Activated CD4-positive, alpha-beta T cell treated with anti-CD3 and anti-CD28 coated beads, Interleukin-2, amount 50 U/mL, for 24 hours (primary cell): ENCODE results near the gene SMG6.
"Not testable (repeated sequence)": the region's sequence is repeated elsewhere in the genome, so short reads cannot be mapped to it uniquely, and the experiment has no call there.

Experiments
- DNase-seq, 2 donors: peaks; one replicate each; pipeline ENCODE4 v3.0.0-alpha.2; 2020; ENCODE audit warnings: low read depth in 1 of 2, low spot score in 1 of 2

The SMG6 gene

DNA sequence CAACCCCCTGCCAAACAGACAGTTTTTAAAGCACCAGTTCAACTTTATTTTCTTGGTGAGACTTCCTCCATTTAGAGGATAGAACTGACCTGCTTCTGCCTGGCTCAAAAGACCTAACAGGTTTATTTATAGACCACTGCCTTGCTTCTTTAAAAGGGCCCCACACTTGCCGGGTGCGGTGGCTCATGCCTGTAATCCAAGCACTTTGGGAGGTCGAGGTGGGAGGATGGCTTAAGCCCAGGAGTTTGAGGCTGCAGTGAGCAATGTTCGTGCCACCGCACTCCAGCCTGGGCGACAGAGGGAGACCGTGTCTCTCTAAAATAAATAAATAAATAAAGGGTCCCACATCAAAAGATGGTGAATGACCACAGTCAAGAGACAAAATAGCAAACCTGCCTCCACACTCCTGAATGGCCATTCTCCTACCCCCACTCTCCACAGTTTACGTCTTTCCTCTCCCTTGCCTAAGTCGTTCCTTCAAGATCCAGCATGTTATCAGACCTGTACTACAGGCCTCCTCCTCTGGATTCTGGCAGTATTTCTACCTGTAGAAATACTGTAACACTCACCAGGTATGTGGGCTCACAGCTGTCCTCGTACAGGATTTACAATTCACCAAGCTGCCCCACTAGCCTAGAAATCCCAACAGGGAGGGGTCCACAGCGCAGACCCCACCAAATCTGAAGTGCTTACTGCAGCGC is 95.6 kb downstream of the SMG6 start:
- no peak for DNase-seq

- DNase-seq = no peak
Observed at GRCh38 chr17:2204393-2204792, 99.2 kb downstream of the SMG6 start.

DNA sequence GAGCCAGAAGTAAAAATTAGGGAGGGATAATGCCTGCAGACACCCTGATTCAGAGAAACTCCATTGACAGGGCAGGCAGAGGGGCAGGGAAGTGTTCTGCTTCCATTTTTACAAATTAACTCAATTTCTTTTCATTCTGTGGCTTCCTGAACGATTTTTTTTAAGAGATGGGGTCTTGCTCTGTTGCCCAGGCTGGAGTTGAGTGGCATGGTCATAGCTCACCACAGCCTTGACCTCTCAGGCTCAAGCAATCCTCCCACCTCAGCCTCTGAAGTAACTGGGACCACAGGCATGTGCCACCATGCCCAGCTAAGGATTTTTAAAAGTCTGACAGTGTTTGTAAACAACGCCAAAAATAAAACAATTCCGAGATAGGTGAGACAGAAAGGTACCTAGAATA is 99.8 kb downstream of the SMG6 start:
- no peak for DNase-seq

DNA sequence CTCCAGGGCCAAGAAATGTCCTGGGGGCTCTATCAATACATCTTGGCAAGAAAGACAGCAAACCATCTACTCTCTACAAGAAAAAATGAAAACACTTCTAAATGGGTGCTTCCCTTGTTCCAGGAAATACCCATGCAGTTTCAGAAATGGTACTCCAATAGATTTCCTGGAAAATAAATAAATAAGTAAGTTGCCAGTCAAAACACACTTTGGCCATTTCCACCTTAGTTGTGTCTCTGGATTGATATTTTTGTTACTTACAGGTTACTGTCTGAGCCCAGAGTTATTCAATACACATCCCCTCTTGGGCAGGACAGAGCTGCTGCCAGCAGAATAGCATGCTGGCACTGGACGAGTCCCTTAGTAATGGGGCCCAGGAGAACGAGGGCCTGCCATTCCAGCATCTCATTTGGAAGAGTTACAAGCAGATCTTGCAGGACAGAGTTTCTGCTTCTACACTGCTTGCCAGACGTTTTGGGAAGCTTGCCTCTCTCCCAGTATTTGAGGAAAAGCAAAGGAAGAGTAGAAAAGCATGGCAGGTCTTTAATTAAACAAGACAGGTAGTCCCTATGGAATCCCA is 100.5 kb downstream of the SMG6 start:
- no peak for DNase-seq

- no peak for DNase-seq
Observed at GRCh38 chr17:2202302-2202995, 101.1 kb downstream of the SMG6 start.

GRCh38 chr17:2199386-2199785 is 104.2 kb downstream of the SMG6 start:
- DNase-seq = not testable (repeated sequence)

DNA sequence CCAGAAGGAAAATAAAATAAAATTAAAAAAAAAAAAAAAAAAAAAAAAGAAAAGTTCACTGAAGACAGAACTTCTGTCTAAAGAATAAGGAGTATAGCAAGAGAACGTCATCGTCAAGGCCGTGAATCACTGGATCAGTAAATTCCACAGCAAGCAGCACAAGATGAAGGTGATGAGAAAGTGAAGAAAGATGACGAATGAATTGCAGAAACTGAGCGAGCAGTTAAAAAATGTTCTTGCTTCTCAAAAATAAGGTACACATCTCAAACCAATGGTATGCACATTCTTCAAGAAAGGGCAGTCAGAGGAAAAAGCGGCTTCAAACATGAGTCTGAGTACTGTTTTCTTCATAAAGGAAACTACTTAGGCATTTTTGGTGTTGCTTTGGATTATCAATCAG is 104.7 kb downstream of the SMG6 start:
- no peak for DNase-seq

- DNase-seq = no peak
Observed at GRCh38 chr17:2197271-2197670, 106.3 kb downstream of the SMG6 start.

DNA sequence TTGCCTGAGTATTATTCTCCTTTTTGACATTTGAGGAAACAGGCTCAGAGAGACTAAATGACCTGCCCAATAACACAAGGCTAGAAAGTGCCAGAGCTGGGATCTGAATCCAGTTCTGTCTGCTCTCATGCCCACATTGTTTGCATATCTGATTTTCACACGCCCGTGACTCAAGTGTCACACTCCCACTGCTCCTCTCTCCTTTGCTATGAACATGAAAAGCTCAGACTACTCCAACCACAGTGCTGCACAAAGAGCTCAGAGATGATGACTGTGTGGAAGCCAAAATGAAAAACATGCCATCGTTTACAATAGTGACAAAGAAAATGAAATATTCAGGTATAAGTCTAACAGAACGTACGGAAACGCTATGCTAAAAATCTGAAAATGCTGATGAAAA is 107.9 kb downstream of the SMG6 start:
- DNase-seq = peak; percentile 20 to 66

- no peak for DNase-seq
Observed at GRCh38 chr17:2194889-2195335, 108.7 kb downstream of the SMG6 start.

- peak in 1 of 2 donors; percentile 55 for DNase-seq
Observed at GRCh38 chr17:2192367-2193057, 111.1 kb downstream of the SMG6 start.

DNA sequence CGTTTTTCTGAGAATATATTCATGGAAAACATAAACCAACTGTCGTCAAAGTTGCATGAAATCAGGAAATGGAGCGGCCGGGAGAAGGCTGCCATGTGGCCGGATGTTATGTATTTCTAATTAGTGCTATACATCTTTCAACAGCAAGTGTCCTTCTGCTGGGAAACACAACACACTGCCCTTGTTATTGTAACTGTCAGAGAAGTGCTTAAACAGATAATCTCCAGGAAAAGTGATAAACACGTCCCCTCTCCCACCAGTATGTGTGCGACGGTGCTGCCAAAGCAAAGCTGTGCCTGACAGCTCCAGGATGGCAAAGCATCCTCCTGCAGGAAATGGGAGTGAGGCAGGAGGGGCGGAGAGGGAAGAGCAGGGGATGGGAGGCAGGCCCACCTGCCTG is 111.8 kb downstream of the SMG6 start:
- no peak for DNase-seq

GRCh38 chr17:2191227-2191626 is 112.4 kb downstream of the SMG6 start:
- DNase-seq = no peak

- DNase-seq = no peak
Observed at GRCh38 chr17:2190014-2190413, 113.6 kb downstream of the SMG6 start.

DNA sequence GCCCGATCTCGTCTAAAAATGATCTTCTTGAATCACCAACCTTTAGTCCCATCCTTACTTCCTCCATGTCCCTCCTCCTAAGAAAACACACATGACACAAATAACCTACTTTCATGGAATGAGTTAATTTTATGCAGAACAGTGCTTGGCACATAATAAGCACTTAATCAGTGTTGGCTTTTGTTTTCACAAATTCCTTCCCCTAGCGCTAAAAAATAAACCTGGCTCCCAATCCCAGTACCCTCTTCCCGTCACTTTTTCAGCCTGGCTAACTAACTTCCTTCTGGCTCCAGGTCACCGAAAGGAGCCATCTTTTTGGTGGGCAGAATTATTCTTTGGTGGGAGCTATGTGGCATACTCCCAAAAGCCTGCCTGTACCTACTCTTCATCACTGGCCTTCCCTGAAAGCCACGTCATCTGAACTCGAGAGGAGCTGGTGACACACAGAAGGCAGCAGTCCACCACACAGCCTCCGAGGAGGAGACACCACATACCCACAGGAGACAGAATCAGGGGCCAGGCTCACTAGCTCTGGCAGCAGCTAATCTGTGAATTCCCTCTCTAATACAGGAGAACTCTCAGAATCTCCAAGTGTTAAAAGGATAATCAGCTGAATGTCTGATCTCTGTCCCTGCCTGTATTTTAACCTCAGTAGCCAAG is 114.5 kb downstream of the SMG6 start:
- no peak for DNase-seq

DNA sequence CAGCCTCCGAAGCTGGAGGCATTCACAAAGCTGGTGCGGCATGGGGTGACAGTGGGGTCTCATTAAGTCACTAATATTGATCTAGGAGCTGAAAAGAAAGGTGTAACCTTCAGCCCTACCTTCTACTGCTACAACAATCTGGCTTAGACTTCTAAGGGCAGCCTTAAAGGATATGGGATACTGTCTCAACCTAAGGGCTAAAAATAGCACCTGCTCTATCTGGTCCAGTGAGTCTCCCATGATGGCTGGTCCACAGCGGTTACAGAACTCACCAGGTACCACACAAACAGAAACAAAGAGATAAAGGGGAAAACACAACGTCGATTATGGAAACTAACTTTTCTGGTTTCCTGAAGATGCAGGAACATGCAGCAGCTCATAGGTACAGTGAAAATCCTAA is 115.8 kb downstream of the SMG6 start:
- DNase-seq = no peak

GRCh38 chr17:2186937-2187336 is 116.6 kb downstream of the SMG6 start:
- no peak for DNase-seq

GRCh38 chr17:2184993-2185931 is 118.3 kb downstream of the SMG6 start:
- no peak for DNase-seq

- DNase-seq = no peak
Observed at GRCh38 chr17:2183346-2183745, 120.2 kb downstream of the SMG6 start.

DNA sequence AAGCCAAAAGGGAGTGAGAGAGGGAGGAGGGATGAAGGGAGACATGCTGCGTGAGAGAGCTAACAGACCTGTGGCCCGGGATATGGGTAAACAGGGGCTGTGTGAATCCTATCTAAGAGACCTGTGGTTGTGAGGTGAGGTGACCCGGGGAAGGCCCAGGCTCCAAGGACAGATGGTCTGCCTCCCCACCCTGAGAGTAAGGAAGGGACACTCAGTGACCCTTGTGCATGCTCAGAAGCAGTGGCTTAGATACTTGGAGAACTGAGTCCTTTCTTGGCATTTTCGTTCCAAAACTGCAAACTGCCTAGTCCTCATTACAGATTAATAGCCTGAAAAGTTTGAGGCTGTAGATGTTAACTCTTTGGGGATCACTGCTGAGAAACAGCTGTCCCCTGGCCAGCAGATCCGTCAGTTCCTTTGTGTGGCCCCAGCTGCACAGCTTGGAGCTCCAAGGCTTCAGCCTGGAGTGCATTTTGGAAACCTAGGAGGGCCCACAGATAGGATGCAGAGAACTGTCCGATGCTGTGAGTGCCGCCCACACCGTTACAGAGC is 121.6 kb downstream of the SMG6 start:
- no peak for DNase-seq
